ENCODE data around the gene ERC2. TPM values are rescaled to one million over a fixed set of nuclear protein-coding genes. Genes with fewer than 3 reads are reported as not detected.

Gene ERC2
- total and polyA plus RNA-seq, 8 donors: 1.2 to 4.8 (median 2.3) TPM

DNA sequence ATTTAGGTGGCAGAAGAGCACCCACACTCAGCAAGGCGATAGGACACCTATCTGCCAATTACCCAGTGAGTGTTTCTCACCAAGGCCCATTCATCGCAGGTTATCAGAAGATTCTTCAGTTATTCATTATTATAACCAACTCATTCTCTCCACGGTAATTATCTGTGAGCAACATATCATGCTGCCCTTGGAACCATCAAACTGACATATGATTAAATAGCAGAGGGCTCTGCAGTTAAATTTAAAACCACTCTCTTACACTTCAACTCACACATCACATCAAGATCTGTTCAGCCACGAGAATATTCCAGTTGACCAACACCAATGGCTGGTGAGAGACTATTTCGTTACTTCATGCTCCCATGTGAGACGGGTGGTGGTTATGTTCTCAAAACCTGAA, 489.3 kb downstream of the ERC2 start:
- Histone ChIP-seq H3K27ac (no peak overlapping the region), H3K27me3 (no peaks in the 10 kb centered on the region), H3K4me3 (no peak overlapping the region), H3K36me3 (no peaks in the 10 kb centered on the region), H3K9me3 (no peaks in the 10 kb centered on the region), H3K4me1 (no peaks in the 10 kb centered on the region)
- intact Hi-C loops (cut with DNase I): no loop called here
- no peak for ATAC-seq
- DNase-seq: no peak
- TF ChIP-seq, protein P1, sequence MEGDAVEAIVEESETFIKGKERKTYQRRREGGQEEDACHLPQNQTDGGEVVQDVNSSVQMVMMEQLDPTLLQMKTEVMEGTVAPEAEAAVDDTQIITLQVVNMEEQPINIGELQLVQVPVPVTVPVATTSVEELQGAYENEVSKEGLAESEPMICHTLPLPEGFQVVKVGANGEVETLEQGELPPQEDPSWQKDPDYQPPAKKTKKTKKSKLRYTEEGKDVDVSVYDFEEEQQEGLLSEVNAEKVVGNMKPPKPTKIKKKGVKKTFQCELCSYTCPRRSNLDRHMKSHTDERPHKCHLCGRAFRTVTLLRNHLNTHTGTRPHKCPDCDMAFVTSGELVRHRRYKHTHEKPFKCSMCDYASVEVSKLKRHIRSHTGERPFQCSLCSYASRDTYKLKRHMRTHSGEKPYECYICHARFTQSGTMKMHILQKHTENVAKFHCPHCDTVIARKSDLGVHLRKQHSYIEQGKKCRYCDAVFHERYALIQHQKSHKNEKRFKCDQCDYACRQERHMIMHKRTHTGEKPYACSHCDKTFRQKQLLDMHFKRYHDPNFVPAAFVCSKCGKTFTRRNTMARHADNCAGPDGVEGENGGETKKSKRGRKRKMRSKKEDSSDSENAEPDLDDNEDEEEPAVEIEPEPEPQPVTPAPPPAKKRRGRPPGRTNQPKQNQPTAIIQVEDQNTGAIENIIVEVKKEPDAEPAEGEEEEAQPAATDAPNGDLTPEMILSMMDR (IDR thresholded peaks at IDR 0.05): no peak
- FAIRE-seq: no peak
- WGBS, 2 donors: 86 to 88% methylated on average over 6 of the region's 6 CpGs

DNA sequence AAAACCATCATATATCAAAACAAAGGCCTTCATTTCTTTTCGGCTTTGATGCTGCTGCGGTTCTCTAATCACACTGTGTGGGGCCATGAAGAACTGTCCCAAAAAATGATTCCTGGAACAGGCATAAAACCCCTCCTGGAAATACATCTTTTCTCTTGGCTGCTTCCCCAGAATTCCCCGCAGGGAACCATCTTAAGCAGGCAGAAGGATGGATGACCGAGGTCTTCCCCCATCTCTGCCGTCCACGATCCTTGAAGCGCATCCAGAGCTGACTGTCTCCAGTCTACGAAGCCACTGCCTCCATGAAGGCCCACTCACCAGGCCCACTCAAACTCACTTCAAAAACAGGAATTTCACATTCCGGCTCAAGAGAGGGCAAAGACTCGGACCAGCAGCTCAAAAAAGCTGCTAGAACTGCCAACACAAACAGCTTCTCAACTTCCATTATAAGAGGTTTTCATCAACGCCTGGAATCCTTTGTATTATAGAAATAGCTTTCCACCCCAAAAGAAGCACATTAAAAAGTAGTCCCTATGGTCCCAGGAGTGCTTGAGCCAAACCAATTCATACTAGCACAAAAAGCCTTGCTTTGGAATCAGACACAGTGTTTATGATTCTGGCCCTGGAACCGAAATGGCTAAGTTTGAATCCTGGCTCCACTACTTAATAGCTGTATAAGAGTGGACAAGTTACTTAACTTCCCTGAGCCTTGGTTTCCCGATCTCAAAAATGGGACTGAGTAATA, 493.7 kb downstream of the ERC2 start:
- TF ChIP-seq, protein P1 (IDR thresholded peaks at IDR 0.05): no peak
- Histone ChIP-seq H3K4me1 (no peaks in the 10 kb centered on the region), H3K9me3 (no peaks in the 10 kb centered on the region), H3K27ac (no peak overlapping the region), H3K27me3 (no peaks in the 10 kb centered on the region), H3K36me3 (no peaks in the 10 kb centered on the region), H3K4me3 (no peak overlapping the region)
- FAIRE-seq (no peak), ATAC-seq (no peak), DNase-seq (no peak)
- WGBS, 2 donors: 88% methylated on average over 13 of the region's 13 CpGs
- intact Hi-C loops (cut with DNase I): no loop called here

DNA sequence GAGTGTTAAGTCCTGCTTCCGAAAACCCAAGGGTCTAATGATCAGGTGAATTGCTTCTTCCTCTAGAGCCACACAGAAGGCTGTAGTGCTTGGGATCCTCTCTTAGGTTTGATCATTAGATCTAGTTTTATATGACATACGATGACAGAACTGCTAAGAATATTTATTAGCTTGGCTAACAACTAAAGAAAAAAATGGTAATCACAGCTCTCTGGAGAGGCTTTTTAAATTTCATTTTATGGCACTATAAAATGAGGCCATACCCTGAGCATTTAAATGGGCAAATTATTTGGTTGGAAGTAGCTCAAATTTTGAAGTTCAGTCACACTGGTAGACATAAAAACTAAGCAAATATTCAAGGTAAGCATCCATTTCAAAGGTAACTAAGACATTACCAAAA, 498.6 kb downstream of the ERC2 start:
- no peak overlapping the region for H3K27ac ChIP-seq
- 88 to 95% methylated on average over 2 of the region's 2 CpGs for WGBS, 2 donors
- no peaks in the 10 kb centered on the region for H3K27me3 ChIP-seq
- DNase-seq (no peak), ATAC-seq (no peak), FAIRE-seq (no peak)
- H3K9me3 ChIP-seq: no peaks in the 10 kb centered on the region
- H3K36me3 ChIP-seq: no peaks in the 10 kb centered on the region
- intact Hi-C loops (cut with DNase I): no loop called here
- H3K4me1 ChIP-seq: no peaks in the 10 kb centered on the region
- TF ChIP-seq, protein P1 (IDR thresholded peaks at IDR 0.05): no peak
- H3K4me3 ChIP-seq: no peak overlapping the region

DNA sequence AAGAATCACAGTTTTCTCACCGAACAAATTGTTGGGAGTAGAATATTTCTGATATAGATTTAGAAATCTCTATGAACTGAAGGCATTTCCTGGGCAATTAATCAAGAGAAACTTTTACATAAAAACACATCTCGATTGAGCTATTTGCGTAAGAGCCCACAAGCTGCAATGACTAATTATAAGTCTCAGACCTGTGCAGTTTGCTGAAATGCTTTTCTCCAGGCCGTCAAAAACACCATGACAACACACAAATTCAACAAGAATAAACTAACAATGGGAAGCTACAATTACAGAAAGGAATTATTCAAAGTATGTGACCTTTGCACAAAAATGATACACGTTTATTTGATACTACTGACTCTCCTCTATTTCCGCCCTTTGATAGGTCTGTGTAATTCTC, 499.9 kb downstream of the ERC2 start:
- DNase-seq (no peak), ATAC-seq (no peak), FAIRE-seq (no peak)
- Histone ChIP-seq H3K27ac (no peak overlapping the region), H3K27me3 (no peaks in the 10 kb centered on the region), H3K9me3 (no peaks in the 10 kb centered on the region), H3K4me3 (no peak overlapping the region), H3K4me1 (no peaks in the 10 kb centered on the region), H3K36me3 (no peaks in the 10 kb centered on the region)
- WGBS, 2 donors: 50 to 53% methylated on average over 6 of the region's 6 CpGs
- intact Hi-C loops (cut with DNase I): no loop called here
- TF ChIP-seq, protein P1 (IDR thresholded peaks at IDR 0.05): no peak

DNA sequence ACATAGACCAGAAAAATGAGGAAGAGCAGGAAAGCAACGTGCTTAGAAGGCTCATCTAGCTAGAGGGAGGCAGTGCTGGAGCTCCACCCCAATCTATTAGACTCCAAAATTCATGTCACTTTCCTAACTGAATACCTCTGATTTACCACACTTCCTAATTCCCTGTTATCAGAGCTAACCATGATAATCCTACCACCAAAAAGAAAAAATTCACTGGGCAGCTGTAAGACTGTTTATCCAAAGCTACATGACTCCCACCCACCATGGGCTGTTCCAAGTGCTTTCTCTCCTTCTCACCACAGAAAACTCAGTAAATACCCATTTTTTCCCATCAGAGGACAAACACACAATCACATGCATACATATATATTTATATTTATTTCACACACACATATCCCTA, 501.7 kb downstream of the ERC2 start:
- DNase-seq (no peak), FAIRE-seq (no peak), ATAC-seq (no peak)
- Histone ChIP-seq H3K4me3 (no peak overlapping the region), H3K27me3 (no peaks in the 10 kb centered on the region), H3K27ac (no peak overlapping the region), H3K36me3 (no peaks in the 10 kb centered on the region), H3K4me1 (no peaks in the 10 kb centered on the region), H3K9me3 (no peaks in the 10 kb centered on the region)
- intact Hi-C loops (cut with DNase I): no loop called here
- TF ChIP-seq, protein P1 (IDR thresholded peaks at IDR 0.05): no peak
- 67 to 92% methylated on average over 1 of the region's 1 CpG for WGBS, 2 donors
